ENCODE results near the gene DCAF4L1.

Gene DCAF4L1

GRCh38 chr4:41939016-41939626 lies 42.4 kb upstream of the DCAF4L1 start:
- no peak for TF ChIP-seq CTCF (IDR thresholded peaks at IDR 0.05; ENCODE audit: insufficient read depth, low read depth, low read length, missing control alignments)
- no peak overlapping the region for H3K4me3 ChIP-seq (ENCODE audit: low read depth, low read length)
- no peak for DNase-seq (ENCODE audit: low read depth)

- no peak for DNase-seq (ENCODE audit: low read depth)
- TF ChIP-seq CTCF (IDR thresholded peaks at IDR 0.05; ENCODE audit: insufficient read depth, low read depth, low read length, missing control alignments): no peak
- no peak overlapping the region for H3K4me3 ChIP-seq (ENCODE audit: low read depth, low read length)
These were observed 40.7 kb upstream of the DCAF4L1 start for GRCh38 chr4:41940834-41941233.

- H3K4me3 ChIP-seq (ENCODE audit: low read depth, low read length): no peak overlapping the region
- TF ChIP-seq CTCF (IDR thresholded peaks at IDR 0.05; ENCODE audit: insufficient read depth, low read depth, low read length, missing control alignments): no peak
- no peak for DNase-seq (ENCODE audit: low read depth)
These were observed 38.0 kb upstream of the DCAF4L1 start for GRCh38 chr4:41943506-41943905.

- TF ChIP-seq CTCF (IDR thresholded peaks at IDR 0.05; ENCODE audit: insufficient read depth, low read depth, low read length, missing control alignments): no peak
- no peak for DNase-seq (ENCODE audit: low read depth)
- H3K4me3 ChIP-seq (ENCODE audit: low read depth, low read length): no peak overlapping the region
These were observed 37.5 kb upstream of the DCAF4L1 start for GRCh38 chr4:41944089-41944488.

- no peak for TF ChIP-seq CTCF (IDR thresholded peaks at IDR 0.05; ENCODE audit: insufficient read depth, low read depth, low read length, missing control alignments)
- DNase-seq (ENCODE audit: low read depth): no peak
- no peak overlapping the region for H3K4me3 ChIP-seq (ENCODE audit: low read depth, low read length)
These were observed 32.0 kb upstream of the DCAF4L1 start for GRCh38 chr4:41949531-41949930.

- TF ChIP-seq CTCF (IDR thresholded peaks at IDR 0.05; ENCODE audit: insufficient read depth, low read depth, low read length, missing control alignments): peak; percentile 51
- DNase-seq (ENCODE audit: low read depth): peak; percentile 55
- H3K4me3 ChIP-seq (ENCODE audit: low read depth, low read length): no peak overlapping the region
These were observed 23.9 kb upstream of the DCAF4L1 start for GRCh38 chr4:41957634-41958033.

- peak; percentile 17 for TF ChIP-seq CTCF (IDR thresholded peaks at IDR 0.05; ENCODE audit: insufficient read depth, low read depth, low read length, missing control alignments)
- peak; percentile 12 for DNase-seq (ENCODE audit: low read depth)
- H3K4me3 ChIP-seq (ENCODE audit: low read depth, low read length): no peak overlapping the region
These were observed 18.5 kb upstream of the DCAF4L1 start for GRCh38 chr4:41963105-41963504.
